ENCODE data around the gene KDM4B. TPM values are rescaled to one million over a fixed set of nuclear protein-coding genes. Genes with fewer than 3 reads are reported as not detected.
A peak's percentile ranks its signal among the peaks of the same experiment; 100 is the strongest.

KDM4B gene
- total and polyA plus RNA-seq, 2 of the 8 experiments (the other 6 are each of a cell fraction or from before 2014, with no cell fraction given), result 12.0 to 31.9 TPM

- TF ChIP-seq CHD7 (IDR thresholded peaks at IDR 0.05; ENCODE audit: insufficient replicate concordance, low read length) (no peak), SIRT6 (IDR thresholded peaks at IDR 0.05; ENCODE audit: low read length) (no peak), EGR1 (IDR thresholded peaks at IDR 0.05; ENCODE audit: borderline replicate concordance, low read depth, low read length) (peak; percentile 86), CTCF (IDR thresholded peaks at IDR 0.05; ENCODE audit: control extremely low read depth in 1 of 3, insufficient read depth in 1 of 3, low read depth in 1 of 3, low read length in 3 of 3) (no peak), PHF8 (conservative IDR thresholded peaks at IDR 0.05; ENCODE audit: low read depth, low read length) (no peak), GTF2F1 (IDR thresholded peaks at IDR 0.05; ENCODE audit: borderline replicate concordance, low read depth, low read length) (no peak), MAX (IDR thresholded peaks at IDR 0.05) (peak; percentile 51)
Observed at GRCh38 chr19:5193192-5193591, 224.3 kb downstream of the KDM4B start (continued).
